Duodenal mucosa (tissue), 2 donors: Measurements from ENCODE around the gene ITPR2.

ENCODE experiments used
- H3K27ac ChIP-seq: one replicate; pipeline ENCODE4 v1.7.0; 2013; ENCODE audit warnings: low read depth, low read length
- H3K27me3 ChIP-seq, 2 donors: one replicate each; pipeline ENCODE4 v1.7.0; 2013; ENCODE audit warnings: low read length in 2 of 2, control low read depth in 1 of 2; ENCODE audit not compliant: insufficient read depth in 2 of 2, control insufficient read depth in 1 of 2
- H3K36me3 ChIP-seq, 2 donors: one replicate each; pipeline ENCODE4 v1.7.0; 2013; ENCODE audit warnings: low read length in 2 of 2, control low read depth in 1 of 2; ENCODE audit not compliant: insufficient read depth in 2 of 2, control insufficient read depth in 1 of 2
- H3K4me1 ChIP-seq, 2 donors: one replicate each; pipeline ENCODE4 v1.7.0; 2013; ENCODE audit warnings: low read length in 2 of 2, control low read depth in 1 of 2; ENCODE audit not compliant: insufficient read depth in 2 of 2, control insufficient read depth in 1 of 2
- H3K4me3 ChIP-seq, 2 donors: one replicate each; pipeline ENCODE4 v1.7.0; 2013; ENCODE audit warnings: low read length in 2 of 2, low read depth in 1 of 2
- H3K9ac ChIP-seq, 2 donors: one replicate each; pipeline ENCODE4 v1.7.0; 2013; ENCODE audit warnings: low read length in 2 of 2, low read depth in 1 of 2
- H3K9me3 ChIP-seq, 2 donors: one replicate each; pipeline ENCODE4 v1.7.0; 2013; ENCODE audit warnings: low read length in 2 of 2, control low read depth in 1 of 2; ENCODE audit not compliant: control insufficient read depth in 1 of 2

ITPR2 gene

GRCh38 chr12:26399381-26399780 is 433.6 kb downstream of the ITPR2 start:
- H3K27ac ChIP-seq = no peak overlapping the region
- H3K9ac ChIP-seq = no peak overlapping the region
- H3K4me3 ChIP-seq = no peak overlapping the region
- peaks cover 0 to 19% of the 10 kb centered on the region in 2 donors for H3K36me3 ChIP-seq
- no peaks in the 10 kb centered on the region for H3K4me1 ChIP-seq
- H3K9me3 ChIP-seq = no peaks in the 10 kb centered on the region
- no peaks in the 10 kb centered on the region for H3K27me3 ChIP-seq

- H3K27ac ChIP-seq = no peak overlapping the region
- no peaks in the 10 kb centered on the region for H3K4me1 ChIP-seq
- no peak overlapping the region for H3K4me3 ChIP-seq
- H3K27me3 ChIP-seq = no peaks in the 10 kb centered on the region
- no peaks in the 10 kb centered on the region for H3K9me3 ChIP-seq
- H3K36me3 ChIP-seq = peaks cover 7 to 19% of the 10 kb centered on the region in 2 donors
- no peak overlapping the region for H3K9ac ChIP-seq
Measured at GRCh38 chr12:26396402-26396801, 436.6 kb downstream of the ITPR2 start.

GRCh38 chr12:26389343-26389742 is 443.7 kb downstream of the ITPR2 start:
- H3K9ac ChIP-seq = no peak overlapping the region
- H3K9me3 ChIP-seq = no peaks in the 10 kb centered on the region
- H3K27me3 ChIP-seq = no peaks in the 10 kb centered on the region
- H3K27ac ChIP-seq = no peak overlapping the region
- no peaks in the 10 kb centered on the region for H3K4me1 ChIP-seq
- peaks cover 11 to 16% of the 10 kb centered on the region in 2 donors for H3K36me3 ChIP-seq
- no peak overlapping the region for H3K4me3 ChIP-seq

GRCh38 chr12:26384536-26384935 is 448.5 kb downstream of the ITPR2 start:
- Histone ChIP-seq H3K9me3 (no peaks in the 10 kb centered on the region), H3K27ac (no peak overlapping the region), H3K36me3 (peaks cover 4 to 16% of the 10 kb centered on the region in 2 donors), H3K27me3 (no peaks in the 10 kb centered on the region), H3K9ac (no peak overlapping the region), H3K4me3 (no peak overlapping the region), H3K4me1 (no peaks in the 10 kb centered on the region)

GRCh38 chr12:26383041-26383440 is 450.0 kb downstream of the ITPR2 start:
- Histone ChIP-seq H3K27ac (no peak overlapping the region), H3K4me3 (no peak overlapping the region), H3K4me1 (no peaks in the 10 kb centered on the region), H3K9ac (no peak overlapping the region), H3K27me3 (no peaks in the 10 kb centered on the region), H3K9me3 (no peaks in the 10 kb centered on the region), H3K36me3 (peaks cover 4 to 10% of the 10 kb centered on the region in 2 donors)

- Histone ChIP-seq H3K27ac (no peak overlapping the region), H3K36me3 (peaks cover 0 to 10% of the 10 kb centered on the region in 2 donors), H3K9ac (no peak overlapping the region), H3K4me1 (no peaks in the 10 kb centered on the region), H3K4me3 (no peak overlapping the region), H3K27me3 (no peaks in the 10 kb centered on the region), H3K9me3 (no peaks in the 10 kb centered on the region)
Measured at GRCh38 chr12:26380897-26381296, 452.1 kb downstream of the ITPR2 start.

- Histone ChIP-seq H3K4me3 (no peak overlapping the region), H3K4me1 (no peaks in the 10 kb centered on the region), H3K36me3 (peaks cover 0 to 2% of the 10 kb centered on the region in 2 donors), H3K9me3 (no peaks in the 10 kb centered on the region), H3K27me3 (no peaks in the 10 kb centered on the region), H3K27ac (no peak overlapping the region), H3K9ac (no peak overlapping the region)
Measured at GRCh38 chr12:26379777-26380467, 453.1 kb downstream of the ITPR2 start.

GRCh38 chr12:26378711-26379110 is 454.3 kb downstream of the ITPR2 start:
- Histone ChIP-seq H3K4me3 (no peak overlapping the region), H3K27me3 (no peaks in the 10 kb centered on the region), H3K9me3 (no peaks in the 10 kb centered on the region), H3K27ac (no peak overlapping the region), H3K4me1 (no peaks in the 10 kb centered on the region), H3K36me3 (no peaks in the 10 kb centered on the region), H3K9ac (no peak overlapping the region)

- Histone ChIP-seq H3K9me3 (no peaks in the 10 kb centered on the region), H3K36me3 (no peaks in the 10 kb centered on the region), H3K27ac (no peak overlapping the region), H3K9ac (no peak overlapping the region), H3K4me3 (no peak overlapping the region), H3K27me3 (no peaks in the 10 kb centered on the region), H3K4me1 (no peaks in the 10 kb centered on the region)
Measured at GRCh38 chr12:26374934-26375680, 457.9 kb downstream of the ITPR2 start.

- H3K4me3 ChIP-seq = no peak overlapping the region
- H3K36me3 ChIP-seq = no peaks in the 10 kb centered on the region
- no peak overlapping the region for H3K27ac ChIP-seq
- no peaks in the 10 kb centered on the region for H3K27me3 ChIP-seq
- no peak overlapping the region for H3K9ac ChIP-seq
- no peaks in the 10 kb centered on the region for H3K9me3 ChIP-seq
- H3K4me1 ChIP-seq = no peaks in the 10 kb centered on the region
Measured at GRCh38 chr12:26373606-26374495, 459.1 kb downstream of the ITPR2 start.
